Skeletal muscle satellite cell (primary cell): ENCODE measurements around the gene DLL1.

Experiments used
- H3K27me3 ChIP-seq: 2 replicates; pipeline ENCODE4 v1.7.0; 2013; ENCODE audit warnings: low read length; ENCODE audit not compliant: control insufficient read depth, insufficient read depth
- H3K36me3 ChIP-seq: 2 replicates; pipeline ENCODE4 v1.7.0; 2013; ENCODE audit warnings: mild to moderate bottlenecking, control low read depth, low read length; ENCODE audit not compliant: insufficient read depth
- H3K4me1 ChIP-seq: 2 replicates; pipeline ENCODE4 v1.7.0; 2013; ENCODE audit warnings: low read length; ENCODE audit not compliant: control insufficient read depth, insufficient read depth
- H3K4me2 ChIP-seq: 2 replicates; pipeline ENCODE4 v1.7.0; 2013; ENCODE audit warnings: mild to moderate bottlenecking, low read length
- H3K4me3 ChIP-seq: 2 replicates; pipeline ENCODE4 v1.7.0; 2013; ENCODE audit warnings: low read length
- H3K9ac ChIP-seq: 2 replicates; pipeline ENCODE4 v1.7.0; 2013; ENCODE audit warnings: mild to moderate bottlenecking, low read depth, low read length, moderate library complexity
- H3K9me3 ChIP-seq: replicated peaks from 2 replicates; pipeline ENCODE4 v1.7.0; 2013; ENCODE audit warnings: mild to moderate bottlenecking, control low read depth, low read length

The DLL1 gene

DNA sequence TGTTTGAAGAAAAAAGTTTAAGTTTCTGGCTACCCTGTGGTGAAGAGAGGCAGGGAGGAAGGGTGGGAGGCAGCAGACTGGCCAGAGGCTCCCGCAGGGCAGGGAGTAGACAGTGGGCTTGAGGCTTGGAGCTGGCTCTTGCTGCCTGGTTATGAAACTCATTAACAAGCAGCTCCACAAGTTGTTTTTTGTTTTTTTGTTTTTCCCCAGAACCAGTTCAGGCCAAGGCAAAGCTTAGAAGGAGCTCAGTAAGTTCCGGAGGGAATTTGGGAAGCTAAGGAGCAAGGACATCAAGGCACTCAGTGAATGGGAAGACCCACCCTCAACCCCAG is 4.0 kb downstream of the DLL1 start:
- H3K36me3 ChIP-seq: no peaks in the 10 kb centered on the region
- H3K4me3 ChIP-seq: peak overlapping the region; percentile 26
- H3K4me1 ChIP-seq: peaks cover 17% of the 10 kb centered on the region
- H3K9ac ChIP-seq: no peak overlapping the region
- H3K9me3 ChIP-seq: no peaks in the 10 kb centered on the region
- peaks cover 35% of the 10 kb centered on the region for H3K27me3 ChIP-seq
- H3K4me2 ChIP-seq: peak overlapping the region; percentile 59

DNA sequence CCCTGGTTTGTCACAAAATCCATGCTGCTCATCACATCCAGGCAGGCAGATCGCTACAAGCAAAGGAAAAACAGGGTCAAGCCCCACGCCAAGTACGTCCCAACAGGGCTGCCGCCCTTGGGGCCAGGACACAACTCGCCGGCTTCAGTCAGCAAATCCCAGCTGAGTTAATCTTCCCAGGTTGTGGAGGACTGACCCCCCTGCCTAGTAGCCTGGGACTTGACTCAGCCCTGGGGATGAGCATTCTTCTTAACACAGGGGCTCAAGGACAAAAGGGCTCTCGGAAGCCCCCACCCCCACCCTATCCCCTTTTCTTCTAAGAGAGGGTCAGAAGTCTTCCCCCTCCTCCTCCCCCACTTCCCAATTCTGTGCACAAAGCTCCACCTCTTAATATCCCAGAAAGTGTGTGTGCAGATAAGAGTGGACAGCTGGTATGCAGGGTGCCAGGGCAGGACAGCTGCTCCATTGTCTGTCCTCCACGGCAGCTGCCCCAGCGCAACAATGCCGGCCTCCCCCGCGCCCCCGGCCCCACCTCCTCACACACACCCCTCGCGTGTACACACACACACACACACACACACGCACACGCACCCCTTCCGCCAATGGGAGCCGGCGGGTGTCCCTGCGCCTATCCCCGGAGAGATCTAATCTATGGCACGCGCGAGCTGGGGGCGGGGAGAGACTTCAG is 4.5 kb downstream of the DLL1 start:
- Histone ChIP-seq H3K36me3 (no peaks in the 10 kb centered on the region), H3K27me3 (peaks cover 30% of the 10 kb centered on the region), H3K9ac (no peak overlapping the region), H3K9me3 (no peaks in the 10 kb centered on the region), H3K4me2 (peak overlapping the region; percentile 59), H3K4me1 (peaks cover 12% of the 10 kb centered on the region), H3K4me3 (peak overlapping the region; percentile 26)

DNA sequence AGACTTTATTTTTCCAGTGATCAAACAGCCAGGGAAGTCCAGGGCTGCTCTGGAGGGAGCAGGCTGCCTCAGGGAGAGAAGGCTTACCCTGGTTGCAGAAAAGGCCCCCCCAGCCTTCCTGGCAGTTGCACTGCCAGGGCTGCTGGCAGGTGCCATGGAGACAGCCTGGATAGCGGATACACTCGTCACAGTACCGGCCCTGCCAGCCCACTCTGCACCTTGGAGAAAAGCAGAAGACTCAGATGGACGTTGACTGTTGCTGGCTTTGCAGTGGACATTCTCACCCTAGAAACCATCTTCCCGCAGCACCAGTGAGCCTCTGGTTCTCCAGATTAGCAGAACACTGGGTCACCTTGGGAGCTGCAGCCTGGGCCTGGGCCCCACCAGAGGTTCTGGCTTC is 5.4 kb downstream of the DLL1 start:
- Histone ChIP-seq H3K9me3 (no peaks in the 10 kb centered on the region), H3K9ac (no peak overlapping the region), H3K4me3 (no peak overlapping the region), H3K36me3 (no peaks in the 10 kb centered on the region), H3K4me1 (peaks cover 13% of the 10 kb centered on the region), H3K27me3 (peaks cover 27% of the 10 kb centered on the region), H3K4me2 (no peak overlapping the region)

DNA sequence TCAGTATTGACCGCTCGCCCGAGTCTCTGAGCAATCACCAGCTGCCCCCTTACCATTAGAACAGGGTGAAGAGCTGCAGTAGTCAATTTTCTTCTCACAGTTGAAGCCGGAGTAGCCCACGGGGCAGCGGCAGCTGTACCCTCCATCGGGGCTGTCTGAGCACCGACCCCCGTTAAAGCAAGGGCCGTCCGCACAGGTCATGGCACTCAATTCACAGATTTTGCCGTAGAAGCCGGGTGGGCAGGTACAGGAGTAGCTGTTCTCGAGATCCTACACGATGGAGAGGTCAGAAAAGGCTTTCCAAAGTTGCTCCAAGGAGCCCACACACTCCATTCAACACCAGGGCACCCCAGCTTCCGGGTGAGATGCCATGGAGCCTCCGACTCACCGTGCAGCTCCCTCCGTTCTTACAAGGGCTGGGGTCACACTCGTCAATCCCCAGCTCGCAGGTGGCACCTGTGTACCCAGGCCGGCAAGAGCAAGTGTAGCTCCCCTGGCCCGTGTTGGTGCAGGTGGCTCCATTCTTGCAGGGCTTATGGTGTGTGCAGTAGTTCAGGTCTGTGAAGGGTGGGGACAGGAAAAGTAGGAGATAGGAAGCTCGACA is 5.9 kb downstream of the DLL1 start:
- H3K36me3 ChIP-seq: no peaks in the 10 kb centered on the region
- H3K4me3 ChIP-seq: no peak overlapping the region
- peaks cover 17% of the 10 kb centered on the region for H3K4me1 ChIP-seq
- no peak overlapping the region for H3K4me2 ChIP-seq
- H3K9me3 ChIP-seq: no peaks in the 10 kb centered on the region
- peaks cover 27% of the 10 kb centered on the region for H3K27me3 ChIP-seq
- H3K9ac ChIP-seq: no peak overlapping the region

DNA sequence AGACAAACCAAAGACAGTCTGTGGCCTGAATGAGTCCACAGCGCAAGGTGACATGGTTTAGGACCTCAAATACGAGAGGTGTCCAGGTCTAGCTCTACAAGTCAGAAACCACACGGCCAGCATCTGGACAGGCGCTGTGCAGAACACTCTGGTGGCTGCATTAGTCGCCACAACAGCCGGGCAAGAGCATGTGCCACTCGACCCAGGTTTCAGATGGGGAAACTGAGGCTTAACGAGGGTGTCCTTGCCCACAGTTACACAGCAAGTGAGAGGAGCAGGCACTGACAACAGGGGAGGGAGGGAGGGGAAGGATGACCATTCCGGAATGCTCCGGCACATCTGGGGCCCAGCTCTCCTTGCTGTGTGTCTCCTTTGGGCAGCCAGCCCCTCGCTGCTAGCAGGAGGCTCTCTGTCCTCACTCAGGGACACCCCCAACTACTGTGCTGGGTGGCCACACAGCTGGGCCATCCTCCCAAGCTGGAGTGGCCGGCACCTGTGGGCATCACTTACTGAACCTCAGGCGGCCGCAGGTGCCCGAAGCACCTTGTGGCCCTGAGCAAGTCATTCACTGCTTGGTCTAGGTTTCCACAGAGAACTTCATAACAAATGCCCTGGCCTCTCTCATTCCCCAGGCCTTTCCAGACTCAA is 6.6 kb downstream of the DLL1 start:
- Histone ChIP-seq H3K4me2 (no peak overlapping the region), H3K4me1 (peaks cover 13% of the 10 kb centered on the region), H3K9me3 (no peaks in the 10 kb centered on the region), H3K27me3 (peaks cover 23% of the 10 kb centered on the region), H3K4me3 (no peak overlapping the region), H3K9ac (no peak overlapping the region), H3K36me3 (no peaks in the 10 kb centered on the region)

DNA sequence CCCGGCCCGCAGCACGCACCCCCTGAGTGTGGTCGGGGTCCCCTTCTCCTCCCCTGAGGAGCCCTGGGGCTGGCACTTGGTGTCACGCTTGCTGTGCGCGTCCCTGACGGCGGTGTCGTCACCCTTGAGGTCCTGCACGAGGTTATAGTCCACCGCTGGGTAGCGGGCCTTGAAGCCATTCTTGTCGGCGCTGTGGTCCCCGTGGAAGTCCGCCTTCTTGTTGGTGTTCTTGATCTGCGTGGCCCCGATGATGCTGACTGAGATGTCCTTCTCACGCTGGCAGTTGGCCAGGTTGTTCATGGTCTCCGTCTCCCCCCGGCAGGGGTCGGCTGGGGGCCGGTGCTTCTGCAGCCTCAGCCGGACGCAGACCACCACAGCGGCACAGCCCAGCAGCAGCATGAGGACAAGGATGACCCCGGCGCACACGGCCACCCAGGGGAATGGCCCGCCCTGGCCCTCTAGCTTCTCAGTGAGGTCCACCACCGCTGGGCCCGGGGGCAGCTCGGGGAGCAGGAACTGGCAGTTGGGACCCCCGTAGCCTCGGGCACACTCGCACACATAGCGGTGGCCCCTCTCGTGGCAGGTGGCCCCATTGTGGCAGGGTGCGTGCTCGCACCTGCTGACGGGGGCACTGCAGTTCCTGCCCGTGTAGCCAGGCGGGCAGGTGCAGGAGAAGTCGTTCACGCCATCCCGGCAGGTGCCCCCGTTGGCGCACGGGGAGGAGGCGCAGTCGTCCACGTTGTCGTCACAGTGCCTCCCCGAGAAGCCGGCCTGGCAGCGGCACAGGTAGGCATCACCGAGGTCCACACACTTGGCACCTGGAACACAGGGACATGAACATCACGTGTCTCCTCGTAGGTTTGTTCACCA is 7.4 kb downstream of the DLL1 start:
- no peak overlapping the region for H3K4me3 ChIP-seq
- no peaks in the 10 kb centered on the region for H3K36me3 ChIP-seq
- H3K27me3 ChIP-seq: peaks cover 15% of the 10 kb centered on the region
- H3K9ac ChIP-seq: no peak overlapping the region
- H3K9me3 ChIP-seq: no peaks in the 10 kb centered on the region
- H3K4me2 ChIP-seq: no peak overlapping the region
- peaks cover 10% of the 10 kb centered on the region for H3K4me1 ChIP-seq

DNA sequence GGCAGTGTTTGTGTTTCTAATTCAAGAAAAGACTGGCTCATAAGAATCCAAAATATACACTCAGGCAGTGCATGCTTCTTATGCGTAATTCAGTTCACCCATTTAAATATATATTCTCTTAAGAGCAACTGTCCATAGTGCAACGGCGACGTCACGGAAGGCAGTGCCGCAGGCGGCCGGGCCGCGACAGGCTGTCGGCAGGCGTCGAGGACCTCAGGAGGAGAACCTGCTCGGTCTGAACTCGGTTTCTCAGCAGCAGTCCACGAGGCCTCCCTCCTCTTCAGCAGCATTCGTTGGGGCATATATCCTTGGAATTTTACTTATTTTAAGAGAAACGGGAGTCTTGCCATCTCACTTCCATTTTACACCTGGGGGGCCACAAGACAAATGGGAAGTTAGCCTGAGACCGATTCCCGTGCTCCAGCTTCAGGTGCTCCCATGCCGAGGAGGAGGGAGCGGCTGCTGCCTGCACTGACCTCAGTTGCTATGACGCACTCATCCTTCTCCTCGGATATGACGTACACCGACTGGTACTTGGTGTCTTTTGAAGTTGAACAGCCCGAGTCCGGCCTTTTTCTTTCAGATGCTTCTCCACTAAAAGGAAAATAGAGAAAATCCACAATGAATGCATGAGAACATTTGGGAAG is 8.2 kb downstream of the DLL1 start:
- Histone ChIP-seq H3K9ac (no peak overlapping the region), H3K4me2 (no peak overlapping the region)

DNA sequence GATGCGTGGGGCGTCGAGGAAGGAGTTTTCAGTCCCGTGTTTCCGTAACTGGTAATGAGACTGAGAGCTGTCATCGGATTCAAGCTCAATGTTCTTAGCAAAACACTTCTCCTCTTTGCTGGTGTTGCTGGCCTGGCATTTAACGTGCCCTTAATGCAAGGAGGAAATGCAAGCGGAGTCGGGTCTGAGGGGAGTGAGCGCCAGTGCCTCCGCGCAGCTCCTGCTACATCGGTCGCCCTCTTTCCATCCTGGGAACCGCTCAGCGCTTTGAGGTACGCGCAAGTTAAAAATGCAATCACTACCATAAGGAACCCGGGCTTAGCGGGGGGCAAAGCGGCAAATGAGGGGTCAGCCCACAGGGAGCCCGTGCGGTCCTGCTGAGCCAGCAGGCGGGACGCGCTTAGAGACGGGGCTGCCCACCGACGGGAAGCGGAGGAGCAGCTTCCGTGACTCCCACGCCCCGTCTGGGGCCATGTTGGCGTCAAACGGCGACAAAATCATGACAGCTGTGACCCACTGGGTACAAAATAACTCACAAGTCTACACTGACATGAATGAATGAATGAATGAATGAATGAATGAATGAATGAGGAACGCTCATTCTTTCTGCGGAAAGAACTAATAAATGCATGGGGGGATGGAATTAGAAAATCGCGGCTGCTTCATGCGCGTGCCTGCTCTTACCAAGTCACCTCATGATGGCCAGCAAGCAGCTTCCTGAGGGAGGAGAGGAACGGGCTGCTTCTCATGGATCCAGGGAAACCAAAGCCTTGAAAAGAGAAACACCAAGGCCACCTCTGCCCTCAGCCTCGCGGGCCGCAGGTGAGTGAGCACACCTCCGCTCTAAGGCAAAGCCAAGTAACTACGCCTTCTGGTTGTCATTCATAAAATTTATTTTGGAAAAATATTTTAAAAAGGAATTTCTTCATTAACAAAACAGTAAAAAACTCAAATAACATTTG is 9.3 kb downstream of the DLL1 start:
- Histone ChIP-seq H3K4me2 (peak overlapping the region; percentile 88), H3K27me3 (peaks cover 4% of the 10 kb centered on the region), H3K9ac (no peak overlapping the region), H3K36me3 (no peaks in the 10 kb centered on the region), H3K9me3 (no peaks in the 10 kb centered on the region), H3K4me3 (no peak overlapping the region), H3K4me1 (peaks cover 14% of the 10 kb centered on the region)

More for the DNA sequence above, 8.2 kb downstream of the DLL1 start:
- Histone ChIP-seq H3K27me3 (peaks cover 11% of the 10 kb centered on the region), H3K4me3 (no peak overlapping the region), H3K4me1 (peaks cover 10% of the 10 kb centered on the region), H3K9me3 (no peaks in the 10 kb centered on the region), H3K36me3 (no peaks in the 10 kb centered on the region)

DNA sequence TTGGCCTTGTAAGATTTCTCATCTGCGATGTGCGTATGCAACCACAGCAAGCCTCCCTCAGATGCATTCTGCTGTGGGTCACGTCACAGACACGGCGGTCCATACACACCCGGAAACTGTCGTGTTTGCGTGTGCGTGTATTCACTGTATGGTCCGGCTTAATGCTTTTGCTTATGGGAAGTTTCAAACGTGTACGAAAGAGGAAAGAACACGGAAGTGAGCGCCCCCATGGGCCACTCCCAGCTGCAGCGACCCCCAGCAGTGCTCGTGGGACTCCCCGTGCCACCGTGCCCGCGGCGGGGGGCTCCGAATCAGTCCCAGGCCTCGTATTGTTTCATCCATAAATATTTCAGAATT is 10.2 kb downstream of the DLL1 start:
- Histone ChIP-seq H3K4me3 (peak overlapping the region; percentile 71), H3K9me3 (no peaks in the 10 kb centered on the region), H3K36me3 (no peaks in the 10 kb centered on the region), H3K9ac (peak overlapping the region; percentile 1), H3K4me1 (peaks cover 19% of the 10 kb centered on the region), H3K27me3 (peaks cover 4% of the 10 kb centered on the region), H3K4me2 (peak overlapping the region; percentile 88)

DNA sequence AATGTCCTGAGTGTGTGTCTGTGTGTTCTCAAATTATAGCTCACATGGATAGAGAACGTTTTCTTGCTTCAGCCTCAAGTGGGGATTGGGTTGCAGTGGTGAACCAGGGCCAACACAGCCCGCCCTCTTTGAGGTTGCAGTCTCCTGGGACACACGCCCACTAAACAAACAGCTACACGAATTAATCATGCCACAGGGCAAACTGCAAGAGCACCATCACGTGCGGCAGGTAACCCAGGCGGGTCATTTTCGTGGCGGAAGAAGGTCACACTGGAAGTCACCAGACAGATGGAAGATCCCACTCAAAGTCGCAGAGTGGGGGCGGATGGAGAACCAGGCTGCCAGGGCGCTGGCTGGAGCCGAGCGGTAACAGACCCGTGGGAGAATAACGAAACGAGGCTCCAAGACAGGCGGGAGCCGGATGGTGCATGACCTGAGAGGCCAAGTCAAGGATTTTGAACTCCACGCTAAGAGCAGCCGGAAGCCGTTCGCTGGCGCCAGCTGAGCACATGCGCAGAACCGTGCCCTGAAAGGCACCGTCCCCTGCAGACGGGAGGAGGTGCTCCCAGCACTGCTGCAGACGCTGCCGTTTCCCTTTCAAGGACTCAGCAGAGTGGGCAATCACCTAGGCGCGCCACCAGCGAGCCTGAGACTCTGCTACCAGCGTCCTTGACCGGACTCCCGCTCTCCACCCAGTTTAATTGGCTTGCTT is 10.7 kb downstream of the DLL1 start:
- H3K9me3 ChIP-seq: no peaks in the 10 kb centered on the region
- H3K9ac ChIP-seq: peak overlapping the region; percentile 1
- H3K4me2 ChIP-seq: peak overlapping the region; percentile 88
- peaks cover 8% of the 10 kb centered on the region for H3K27me3 ChIP-seq
- no peaks in the 10 kb centered on the region for H3K36me3 ChIP-seq
- H3K4me3 ChIP-seq: peak overlapping the region; percentile 71
- H3K4me1 ChIP-seq: peaks cover 19% of the 10 kb centered on the region
